Measurements from ENCODE around the gene MEGF11.
"Not testable (repeated sequence)": the region's sequence is repeated elsewhere in the genome, so short reads cannot be mapped to it uniquely, and the experiment has no call there.

The MEGF11 gene

GRCh38 chr15:65993762-65994161, 259.8 kb downstream of the MEGF11 start:
- no peak for DNase-seq

- DNase-seq, result no peak
Observed at GRCh38 chr15:65993236-65993635, 260.3 kb downstream of the MEGF11 start.

GRCh38 chr15:65991721-65992483, 261.6 kb downstream of the MEGF11 start:
- no peak for DNase-seq

GRCh38 chr15:65990298-65990981, 263.1 kb downstream of the MEGF11 start:
- DNase-seq, result no peak

GRCh38 chr15:65987100-65987499, 266.4 kb downstream of the MEGF11 start:
- no peak for DNase-seq

- DNase-seq, result no peak
Observed at GRCh38 chr15:65986416-65986815, 267.1 kb downstream of the MEGF11 start.

- no peak for DNase-seq
Observed at GRCh38 chr15:65985387-65985786, 268.2 kb downstream of the MEGF11 start.

- peak; percentile 48 to 63 for DNase-seq
Observed at GRCh38 chr15:65982627-65983322, 270.8 kb downstream of the MEGF11 start.

GRCh38 chr15:65981837-65982626, 271.5 kb downstream of the MEGF11 start:
- peak; percentile 63 to 82 for DNase-seq

GRCh38 chr15:65980824-65981456, 272.6 kb downstream of the MEGF11 start:
- DNase-seq, result peak; percentile 39 to 71

GRCh38 chr15:65979837-65980236, 273.7 kb downstream of the MEGF11 start:
- DNase-seq, result no peak

- DNase-seq, result peak in 1 of 2 experiments; percentile 48
Observed at GRCh38 chr15:65979316-65979715, 274.2 kb downstream of the MEGF11 start.

- no peak for DNase-seq
Observed at GRCh38 chr15:65978110-65978509, 275.4 kb downstream of the MEGF11 start.

GRCh38 chr15:65976196-65976595, 277.4 kb downstream of the MEGF11 start:
- DNase-seq, result not testable (repeated sequence)

- no peak for DNase-seq
Observed at GRCh38 chr15:65971741-65971995, 281.9 kb downstream of the MEGF11 start.

- DNase-seq, result peak in 1 of 2 experiments; percentile 21
Observed at GRCh38 chr15:65970937-65971740, 282.4 kb downstream of the MEGF11 start.

- DNase-seq, result no peak
Observed at GRCh38 chr15:65969865-65970816, 283.4 kb downstream of the MEGF11 start.

GRCh38 chr15:65968511-65968910, 285.0 kb downstream of the MEGF11 start:
- no peak for DNase-seq

GRCh38 chr15:65964792-65965433, 288.6 kb downstream of the MEGF11 start:
- no peak for DNase-seq

- DNase-seq, result peak in 1 of 2 experiments; percentile 10
Observed at GRCh38 chr15:65963911-65964482, 289.6 kb downstream of the MEGF11 start.

Measured in NCI-H524 (cell line).